ENCODE data around the gene WNK3.

WNK3 gene

DNA sequence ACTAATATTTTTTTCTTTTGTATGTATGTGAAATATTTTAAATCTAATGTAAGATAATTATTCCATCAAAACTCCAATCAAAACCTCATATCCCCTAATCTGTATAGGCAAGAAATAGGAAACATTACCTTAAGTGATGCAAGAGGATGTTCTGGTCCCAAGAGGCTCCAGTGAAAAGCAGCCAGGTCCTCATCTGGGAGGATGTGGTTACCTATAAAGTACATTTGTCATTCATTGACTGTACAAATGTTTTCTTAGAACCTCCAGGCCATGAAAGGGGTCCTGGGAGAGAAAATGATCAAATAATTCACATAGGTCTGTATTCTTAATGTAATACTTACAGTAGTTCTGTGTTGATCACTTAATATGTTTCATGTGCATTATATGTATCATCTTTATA is 200.3 kb downstream of the WNK3 start:
- no peak for DNase-seq
